ENCODE results near the gene DCST2. TPM values are rescaled to one million over a fixed set of nuclear protein-coding genes. Genes with fewer than 3 reads are reported as not detected.
A peak's percentile ranks its signal among the peaks of the same experiment; 100 is the strongest.

The DCST2 gene
- total and polyA plus RNA-seq, 9 of the 15 experiments (the other 6 are each of a cell fraction or from before 2014, with no cell fraction given) = 0.09 to 0.49 (median 0.11) TPM; not detected in 3

DNA sequence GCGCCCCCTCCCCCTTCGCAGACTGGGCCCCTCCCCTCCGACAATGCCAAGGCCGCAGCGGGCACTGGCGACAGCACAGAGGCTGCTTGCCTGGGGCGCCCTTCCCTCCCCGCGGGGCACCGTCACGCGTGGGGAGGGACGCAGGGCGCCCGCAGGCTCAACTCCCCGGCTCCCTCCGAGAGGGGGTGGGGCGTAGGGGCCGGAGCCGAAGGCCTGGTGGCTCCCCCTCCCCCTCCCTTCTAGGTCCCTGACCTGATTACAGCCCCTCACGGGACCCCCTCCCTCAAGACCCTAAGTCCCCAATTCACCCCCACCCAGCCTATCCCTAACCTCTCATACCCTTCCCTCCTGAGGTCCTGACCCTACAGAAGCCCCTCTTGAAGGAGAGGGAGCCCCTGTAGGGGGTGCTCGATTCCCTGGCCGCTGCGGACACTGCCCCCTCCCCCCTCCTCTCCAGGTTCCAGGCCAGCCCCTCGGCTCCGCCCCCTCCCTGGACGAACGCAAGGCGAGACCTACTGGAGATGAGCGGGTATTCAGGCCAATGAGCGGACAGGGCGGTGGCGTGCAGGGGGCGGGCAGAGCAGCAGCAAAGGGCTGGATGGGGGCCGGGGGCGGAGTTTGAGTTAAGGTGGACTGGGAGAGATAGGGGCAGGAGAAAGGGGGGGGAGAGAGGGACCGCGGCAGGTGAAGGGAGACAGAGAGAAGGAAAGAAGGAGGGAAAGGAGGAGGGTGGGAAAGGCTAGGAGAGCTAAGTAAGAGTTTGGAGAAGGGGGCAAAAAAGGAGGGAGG is 31.7 kb downstream of the DCST2 start (continued):
- TF ChIP-seq, protein P1, sequence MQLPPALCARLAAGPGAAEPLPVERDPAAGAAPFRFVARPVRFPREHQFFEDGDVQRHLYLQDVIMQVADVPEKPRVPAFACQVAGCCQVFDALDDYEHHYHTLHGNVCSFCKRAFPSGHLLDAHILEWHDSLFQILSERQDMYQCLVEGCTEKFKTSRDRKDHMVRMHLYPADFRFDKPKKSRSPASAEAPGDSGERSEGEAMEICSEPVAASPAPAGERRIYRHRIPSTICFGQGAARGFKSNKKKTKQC (CRISPR knock-in tag; IDR thresholded peaks at IDR 0.05) = no peak
- TF ChIP-seq ZNF551 (CRISPR knock-in tag; IDR thresholded peaks at IDR 0.05) (no peak), NCOR1 (IDR thresholded peaks at IDR 0.05) (peak; percentile 46; the same call in 1 of the 2 replicates), TBL1XR1 (IDR thresholded peaks at IDR 0.05; ENCODE audit: low read length in 2 of 2) (no peak; a peak in 1 of 4 replicates), RFX7 (CRISPR knock-in tag; IDR thresholded peaks at IDR 0.05) (no peak), NCOA1 (IDR thresholded peaks at IDR 0.05; ENCODE audit: low read depth) (no peak; the same call in 1 of the 2 replicates), CEBPB (tag; IDR thresholded peaks at IDR 0.05) (no peak), ZBED1 (IDR thresholded peaks at IDR 0.05) (no peak), NR2F6 (CRISPR knock-in tag; IDR thresholded peaks at IDR 0.05) (no peak), TCF3 (CRISPR knock-in tag; IDR thresholded peaks at IDR 0.05) (no peak), MYNN (IDR thresholded peaks at IDR 0.05) (no peak), MYNN (CRISPR knock-in tag; IDR thresholded peaks at IDR 0.05) (no peak), DACH1 (IDR thresholded peaks at IDR 0.05; ENCODE audit: partially characterized antibody) (no peak), ERF (CRISPR knock-in tag; IDR thresholded peaks at IDR 0.05) (no peak), ZNF561 (CRISPR knock-in tag; conservative IDR thresholded peaks at IDR 0.05) (no peak), SOX6 (IDR thresholded peaks at IDR 0.05) (no peak), JUNB (CRISPR knock-in tag; conservative IDR thresholded peaks at IDR 0.05) (no peak), ZNF77 (CRISPR knock-in tag; IDR thresholded peaks at IDR 0.05) (no peak), POLR2A (conservative IDR thresholded peaks at IDR 0.05) (0 out of 2 replicates have a peak, but pooled peaks have one; percentile 56), CXXC5 (CRISPR knock-in tag; IDR thresholded peaks at IDR 0.05) (peak; percentile 49), XRCC4 (IDR thresholded peaks at IDR 0.05; ENCODE audit: extremely low read depth, insufficient read depth, insufficient read length) (no peak), SMAD1 (IDR thresholded peaks at IDR 0.05; ENCODE audit: low read depth, low read length, partially characterized antibody) (no peak), SP1 (CRISPR knock-in tag; IDR thresholded peaks at IDR 0.05) (peak; percentile 83), ZNF165 (CRISPR knock-in tag; IDR thresholded peaks at IDR 0.05; ENCODE audit: borderline replicate concordance) (no peak), SETDB1 (IDR thresholded peaks at IDR 0.05; ENCODE audit: low read length) (no peak), ZNF3 (CRISPR knock-in tag; IDR thresholded peaks at IDR 0.05) (no peak), BRD9 (IDR thresholded peaks at IDR 0.05; ENCODE audit: low read depth, partially characterized antibody) (peak; percentile 46)
- TF ChIP-seq, protein P2, sequence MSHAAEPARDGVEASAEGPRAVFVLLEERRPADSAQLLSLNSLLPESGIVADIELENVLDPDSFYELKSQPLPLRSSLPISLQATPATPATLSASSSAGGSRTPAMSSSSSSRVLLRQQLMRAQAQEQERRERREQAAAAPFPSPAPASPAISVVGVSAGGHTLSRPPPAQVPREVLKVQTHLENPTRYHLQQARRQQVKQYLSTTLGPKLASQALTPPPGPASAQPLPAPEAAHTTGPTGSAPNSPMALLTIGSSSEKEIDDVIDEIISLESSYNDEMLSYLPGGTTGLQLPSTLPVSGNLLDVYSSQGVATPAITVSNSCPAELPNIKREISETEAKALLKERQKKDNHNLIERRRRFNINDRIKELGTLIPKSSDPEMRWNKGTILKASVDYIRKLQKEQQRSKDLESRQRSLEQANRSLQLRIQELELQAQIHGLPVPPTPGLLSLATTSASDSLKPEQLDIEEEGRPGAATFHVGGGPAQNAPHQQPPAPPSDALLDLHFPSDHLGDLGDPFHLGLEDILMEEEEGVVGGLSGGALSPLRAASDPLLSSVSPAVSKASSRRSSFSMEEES (CRISPR knock-in tag; IDR thresholded peaks at IDR 0.05) = no peak

Measured in K562 (cell line).